Neural crest cell (in vitro differentiated cells): ENCODE results near the gene TLR6. TPM values are rescaled to one million over a fixed set of nuclear protein-coding genes. Genes with fewer than 3 reads are reported as not detected.

Source experiments
- DNase-seq: peaks from one replicate; pipeline ENCODE4 v3.0.0; 2021; ENCODE audit warnings: low read depth, mixed read lengths, low spot score
- H3K27ac Mint-ChIP-seq: one replicate; pipeline ENCODE4 v1.8.0; 2021; ENCODE audit warnings: mild to moderate bottlenecking, mixed read lengths; ENCODE audit not compliant: unreplicated experiment
- H3K27me3 Mint-ChIP-seq: 2 replicates; pipeline ENCODE4 v1.8.0; 2021; ENCODE audit warnings: low read depth, mild to moderate bottlenecking, mixed read lengths
- H3K36me3 Mint-ChIP-seq: 2 replicates; pipeline ENCODE4 v1.8.0; 2021; ENCODE audit warnings: low read depth, mild to moderate bottlenecking, mixed read lengths
- H3K4me1 Mint-ChIP-seq: 2 replicates; pipeline ENCODE4 v1.8.0; 2021; ENCODE audit warnings: mixed read lengths
- H3K4me3 Mint-ChIP-seq: one replicate; pipeline ENCODE4 v1.8.0; 2021; ENCODE audit warnings: mild to moderate bottlenecking, mixed read lengths
- H3K9me3 Mint-ChIP-seq: 2 replicates; pipeline ENCODE4 v1.8.0; 2021; ENCODE audit warnings: mixed read lengths
- total RNA-seq: library from RNA; stranded (reverse); gene quantifications from 2 replicates; pipeline ENCODE4 v1.2.1, GENCODE V29; 2021
- TF ChIP-seq, protein P1 (sequence below): fragments of 200-600 bp; sonication (generic); conservative IDR thresholded peaks from 2 replicates; pipeline ENCODE4 v1.5.0; 2021; ENCODE audit warnings: antibody characterized with exemption, mild to moderate bottlenecking

The TLR6 gene
- total RNA-seq, 1 donor from 2014 or later = 0.19 TPM

DNA sequence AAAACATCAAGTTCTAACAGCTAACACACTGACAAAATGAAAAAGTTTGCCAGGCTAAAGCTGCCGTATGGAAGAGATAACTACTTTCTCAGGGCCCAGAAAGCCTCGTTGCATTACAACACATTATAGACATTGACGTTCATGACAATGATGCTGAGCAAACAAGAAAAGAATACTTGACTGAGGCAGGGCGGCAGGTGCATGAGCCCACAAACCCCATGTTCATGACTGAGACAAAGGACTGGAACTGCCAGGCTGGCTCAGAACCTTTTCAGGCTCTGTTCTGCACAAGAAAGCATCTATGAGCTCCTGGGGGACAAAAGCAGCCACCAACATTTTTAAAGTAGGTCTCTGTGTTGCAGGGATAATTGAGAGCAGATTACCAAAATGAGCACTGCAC is 13.6 kb downstream of the TLR6 start:
- Mint-ChIP-seq H3K4me1 (peaks cover 7% of the 10 kb centered on the region), H3K4me3 (no peak overlapping the region), H3K27me3 (no peaks in the 10 kb centered on the region), H3K9me3 (peaks cover 2% of the 10 kb centered on the region), H3K27ac (no peak overlapping the region), H3K36me3 (no peaks in the 10 kb centered on the region)
- no peak for DNase-seq
- TF ChIP-seq, protein P1, sequence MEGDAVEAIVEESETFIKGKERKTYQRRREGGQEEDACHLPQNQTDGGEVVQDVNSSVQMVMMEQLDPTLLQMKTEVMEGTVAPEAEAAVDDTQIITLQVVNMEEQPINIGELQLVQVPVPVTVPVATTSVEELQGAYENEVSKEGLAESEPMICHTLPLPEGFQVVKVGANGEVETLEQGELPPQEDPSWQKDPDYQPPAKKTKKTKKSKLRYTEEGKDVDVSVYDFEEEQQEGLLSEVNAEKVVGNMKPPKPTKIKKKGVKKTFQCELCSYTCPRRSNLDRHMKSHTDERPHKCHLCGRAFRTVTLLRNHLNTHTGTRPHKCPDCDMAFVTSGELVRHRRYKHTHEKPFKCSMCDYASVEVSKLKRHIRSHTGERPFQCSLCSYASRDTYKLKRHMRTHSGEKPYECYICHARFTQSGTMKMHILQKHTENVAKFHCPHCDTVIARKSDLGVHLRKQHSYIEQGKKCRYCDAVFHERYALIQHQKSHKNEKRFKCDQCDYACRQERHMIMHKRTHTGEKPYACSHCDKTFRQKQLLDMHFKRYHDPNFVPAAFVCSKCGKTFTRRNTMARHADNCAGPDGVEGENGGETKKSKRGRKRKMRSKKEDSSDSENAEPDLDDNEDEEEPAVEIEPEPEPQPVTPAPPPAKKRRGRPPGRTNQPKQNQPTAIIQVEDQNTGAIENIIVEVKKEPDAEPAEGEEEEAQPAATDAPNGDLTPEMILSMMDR = no peak

DNA sequence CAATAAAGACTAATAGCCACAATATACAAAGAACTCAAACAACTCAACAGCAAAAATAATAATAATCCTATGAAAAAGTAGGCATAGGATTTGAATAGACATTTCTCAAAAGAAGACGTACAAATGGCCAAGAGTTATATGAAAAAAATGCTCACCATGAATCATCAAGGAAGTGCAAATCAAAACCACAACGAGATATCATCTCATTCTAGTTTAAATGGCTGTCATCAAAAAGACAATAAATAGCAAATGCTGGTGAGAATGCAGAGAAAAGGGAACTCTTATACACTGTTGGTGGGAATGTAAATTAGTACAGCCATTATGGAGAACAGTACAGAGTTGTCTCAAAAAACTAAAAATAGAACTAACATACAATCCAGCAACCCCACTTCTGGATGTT is 18.8 kb downstream of the TLR6 start:
- no peak overlapping the region for H3K4me3 Mint-ChIP-seq
- TF ChIP-seq, protein P1 = no peak
- peaks cover 3% of the 10 kb centered on the region for H3K27me3 Mint-ChIP-seq
- H3K4me1 Mint-ChIP-seq = peaks cover 1% of the 10 kb centered on the region
- H3K27ac Mint-ChIP-seq = no peak overlapping the region
- H3K9me3 Mint-ChIP-seq = peaks cover 12% of the 10 kb centered on the region
- H3K36me3 Mint-ChIP-seq = peaks cover 5% of the 10 kb centered on the region
- no peak for DNase-seq

DNA sequence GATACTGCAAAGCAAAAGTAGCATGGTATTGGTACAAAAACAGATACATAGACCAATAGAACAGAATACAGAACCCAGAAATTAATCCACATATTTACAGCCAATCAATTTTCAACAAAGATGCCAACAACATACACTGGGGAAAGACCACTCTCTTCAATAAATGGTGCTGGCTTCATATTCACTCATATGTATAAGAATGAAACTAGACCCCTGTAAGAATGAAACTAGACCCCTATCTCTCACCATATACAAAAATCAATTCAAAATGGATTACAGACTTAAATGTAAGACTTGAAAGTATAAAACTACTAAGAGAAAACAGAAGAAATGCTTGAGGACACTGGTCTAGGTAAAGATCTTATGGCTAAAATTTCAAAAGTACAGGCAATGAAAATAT is 19.3 kb downstream of the TLR6 start:
- Mint-ChIP-seq H3K4me1 (no peaks in the 10 kb centered on the region), H3K36me3 (peaks cover 5% of the 10 kb centered on the region), H3K27me3 (peaks cover 3% of the 10 kb centered on the region), H3K4me3 (no peak overlapping the region), H3K27ac (no peak overlapping the region), H3K9me3 (peaks cover 12% of the 10 kb centered on the region)
- TF ChIP-seq, protein P1 = no peak
- no peak for DNase-seq

DNA sequence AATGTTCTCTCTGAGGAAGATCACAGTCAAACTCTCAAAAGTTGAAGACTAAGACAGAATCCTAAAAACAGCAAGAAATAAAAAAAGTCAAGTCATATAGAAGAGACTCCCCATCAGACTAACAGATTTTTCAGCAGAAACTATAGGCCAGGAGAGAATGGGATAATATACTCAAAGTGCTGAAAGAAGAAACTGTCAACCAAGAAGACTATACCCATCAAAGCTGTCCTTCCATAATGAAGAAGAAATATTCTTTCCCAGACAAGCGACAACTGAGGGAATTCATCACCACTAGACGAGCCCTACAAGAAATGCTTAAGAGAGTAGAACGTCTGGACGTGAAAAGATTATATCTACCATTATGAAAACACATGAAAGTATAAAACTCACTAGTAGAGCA is 22.0 kb downstream of the TLR6 start:
- H3K4me1 Mint-ChIP-seq = no peaks in the 10 kb centered on the region
- H3K9me3 Mint-ChIP-seq = peaks cover 19% of the 10 kb centered on the region
- no peak overlapping the region for H3K27ac Mint-ChIP-seq
- DNase-seq = no peak
- no peak overlapping the region for H3K4me3 Mint-ChIP-seq
- TF ChIP-seq, protein P1 = no peak
- H3K27me3 Mint-ChIP-seq = peaks cover 3% of the 10 kb centered on the region
- peaks cover 5% of the 10 kb centered on the region for H3K36me3 Mint-ChIP-seq

DNA sequence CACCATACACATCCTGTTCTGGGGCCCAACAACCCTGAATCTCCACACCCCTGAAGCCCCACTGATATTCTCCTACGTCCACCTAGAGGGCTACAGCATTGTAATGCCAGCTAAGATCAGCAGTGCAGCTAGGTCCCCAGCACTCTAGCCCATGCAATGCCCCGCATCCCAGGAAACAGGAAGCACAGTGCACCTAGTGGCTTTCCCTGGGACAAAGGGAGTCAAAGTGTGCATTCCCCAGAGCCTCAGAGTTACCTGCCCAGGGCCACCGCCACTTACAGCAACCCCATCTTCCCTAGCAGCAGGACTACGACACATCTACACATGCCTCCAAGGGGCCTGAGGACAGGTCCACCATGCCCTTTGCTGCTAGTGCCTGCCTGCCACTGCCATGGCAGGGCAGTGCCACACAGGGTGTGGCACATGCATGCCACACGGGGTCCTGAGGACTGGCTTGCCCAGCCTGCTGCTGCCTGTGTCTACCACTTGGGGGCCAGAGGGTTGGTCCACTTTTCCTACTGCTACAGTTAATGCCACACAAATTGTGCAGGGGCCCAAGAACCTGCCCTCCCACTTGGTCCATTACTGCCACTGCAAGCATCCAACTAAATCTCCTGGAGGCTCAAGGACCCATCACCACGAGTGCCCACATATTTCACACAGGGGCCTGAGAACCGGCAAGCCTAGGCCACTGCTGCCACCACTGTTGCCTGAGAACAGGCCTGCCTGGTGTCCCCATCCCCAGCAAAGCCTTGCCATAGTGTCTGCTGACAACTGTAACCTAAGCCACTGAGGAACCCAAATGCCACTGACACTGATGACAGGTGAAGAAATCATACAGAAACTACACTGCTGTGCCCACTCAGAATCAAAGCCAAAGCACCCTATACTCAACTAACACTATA is 23.7 kb downstream of the TLR6 start:
- Mint-ChIP-seq H3K27me3 (peaks cover 3% of the 10 kb centered on the region), H3K9me3 (peaks cover 19% of the 10 kb centered on the region), H3K36me3 (peaks cover 5% of the 10 kb centered on the region), H3K4me1 (no peaks in the 10 kb centered on the region), H3K27ac (peak overlapping the region; percentile 84), H3K4me3 (no peak overlapping the region)
- no peak for DNase-seq
- TF ChIP-seq, protein P1 = no peak
